Measurements from ENCODE around the gene PGAM2. TPM values are rescaled to one million over a fixed set of nuclear protein-coding genes. Genes with fewer than 3 reads are reported as not detected.

PGAM2 gene
- total and polyA plus RNA-seq, 2 of the 4 experiments (the other 2 are of a cell fraction): not detected

DNA sequence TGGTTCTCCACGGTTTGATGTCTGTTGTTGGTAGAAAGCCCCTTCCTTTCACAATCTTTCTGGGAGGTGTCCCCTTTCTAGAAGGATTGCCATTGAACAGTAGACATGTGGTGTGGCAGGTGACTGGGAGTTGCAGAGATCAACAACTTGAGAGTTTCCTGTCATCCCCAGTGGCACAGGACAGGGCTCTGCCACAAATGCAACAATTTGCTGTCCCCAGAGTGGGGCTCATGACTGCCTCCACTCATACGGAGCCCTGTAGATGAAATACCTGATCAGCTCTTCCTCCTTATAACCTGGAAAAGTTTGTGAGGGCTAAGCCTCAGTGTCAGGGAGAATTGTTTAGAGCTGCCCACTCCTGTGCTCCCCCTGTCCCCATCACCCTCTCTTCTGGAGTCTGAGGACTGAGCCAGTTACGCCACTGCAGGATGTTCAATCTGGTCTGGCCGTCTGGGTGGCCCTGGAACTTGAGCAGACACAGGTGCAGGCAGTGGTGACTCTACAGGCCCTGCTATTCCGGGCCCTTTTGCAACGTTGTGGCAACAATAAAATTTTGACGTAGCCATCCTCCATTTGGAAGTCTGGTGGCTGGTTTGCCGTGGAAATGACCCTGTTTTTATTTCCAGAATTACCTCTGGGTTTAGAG is 14.3 kb downstream of the PGAM2 start:
- Histone ChIP-seq H3K14ac (replicated peaks; ENCODE audit: low read depth, low read length) (no peak overlapping the region), H3K4me3 (ENCODE audit: insufficient read depth, low read depth, low read length) (no peak overlapping the region), H3K9me3 (ENCODE audit: control insufficient read depth, insufficient read depth, low read length) (no peaks in the 10 kb centered on the region), H3K18ac (ENCODE audit: low read depth, low read length) (no peak overlapping the region), H3K79me1 (ENCODE audit: low read depth in 1 of 2, low read length in 2 of 2) (peaks cover 44 to 71% of the 10 kb centered on the region in 2 experiments), H3K27me3 (ENCODE audit: control insufficient read depth, insufficient read depth, low read length) (no peaks in the 10 kb centered on the region), H2BK20ac (ENCODE audit: low read depth, low read length) (no peak overlapping the region), H2AFZ (replicated peaks; ENCODE audit: low read length, poor library complexity) (no peak overlapping the region), H3K4ac (ENCODE audit: low read depth, low read length) (no peak overlapping the region), H3K27ac (ENCODE audit: insufficient read depth, low read length) (no peak overlapping the region), H4K5ac (ENCODE audit: low read depth, low read length) (no peak overlapping the region), H2AK5ac (ENCODE audit: low read depth, low read length) (no peak overlapping the region), H4K91ac (ENCODE audit: insufficient read depth, low read depth, low read length) (no peak overlapping the region), H4K8ac (ENCODE audit: low read depth in 2 of 2, low read length in 2 of 2) (no peak overlapping the region), H3K9me1 (ENCODE audit: insufficient read depth, low read length) (peaks cover 23% of the 10 kb centered on the region), H2AK9ac (replicated peaks; ENCODE audit: low read depth, low read length, poor library complexity) (peak overlapping the region; percentile 72), H3K56ac (ENCODE audit: extremely low read depth, insufficient read depth, low read length) (no peak overlapping the region), H3K4me2 (ENCODE audit: low read depth, low read length) (no peak overlapping the region), H2BK5ac (ENCODE audit: low read depth, low read length, poor library complexity, severe bottlenecking) (no peak overlapping the region), H3K23ac (ENCODE audit: low read depth, low read length) (no peak overlapping the region), H4K20me1 (ENCODE audit: insufficient read depth, low read length) (peaks cover 54% of the 10 kb centered on the region), H2BK15ac (ENCODE audit: low read depth, low read length) (no peak overlapping the region), H3K9ac (ENCODE audit: low read depth, low read length) (no peak overlapping the region), H3K36me3 (ENCODE audit: control insufficient read depth, insufficient read depth, low read length) (peaks cover 46% of the 10 kb centered on the region), H3K4me1 (ENCODE audit: control insufficient read depth, insufficient read depth, low read length) (peaks cover 1% of the 10 kb centered on the region; the same call in 1 of the 2 replicates), H2BK120ac (ENCODE audit: low read depth, low read length) (no peak overlapping the region)
- WGBS, 2 experiments (ENCODE audit: extremely low coverage in 2 of 2, insufficient read length in 1 of 2): 100% methylated on average over 3 of the region's 8 CpGs; no CpG with 5 or more reads in 1 of the 2 experiments
- dilution Hi-C loops (cut with HindIII; ENCODE audit: low sequenced_read_pairs, unreplicated experiment): no loop called here
- ChIA-PET CTCF (no interaction called here), POLR2A (ENCODE audit: unreplicated experiment) (no interaction called here)
- ATAC-seq (ENCODE audit: low read depth): no peak
- no TSS peak for BruUV-seq (replicated peaks)
- intact Hi-C loops (cut with micrococcal nuclease): no loop called here
- in situ Hi-C loops (cut with MboI; ENCODE audit: low sequenced_read_pairs): no loop called here
- no peak for DNase-seq
- no peak for TF ChIP-seq MAFK (IDR thresholded peaks at IDR 0.05; ENCODE audit: low read depth, low read length)
- TF ChIP-seq RCOR1 (IDR thresholded peaks at IDR 0.05; ENCODE audit: insufficient replicate concordance, low read length): no peak
- TF ChIP-seq FOS (IDR thresholded peaks at IDR 0.05; ENCODE audit: low read depth, low read length): no peak
- TF ChIP-seq MXI1 (IDR thresholded peaks at IDR 0.05; ENCODE audit: borderline replicate concordance, low read depth, low read length): no peak
- TF ChIP-seq POLR2A (IDR thresholded peaks at IDR 0.05; ENCODE audit: low read depth, low read length): no peak
- no peak for TF ChIP-seq RFX5 (IDR thresholded peaks at IDR 0.05; ENCODE audit: low read depth, low read length)
